IPS DF 4.7 (cell line): ENCODE data around the gene CFAP54.
"Not testable (repeated sequence)": the region's sequence is repeated elsewhere in the genome, so short reads cannot be mapped to it uniquely, and the experiment has no call there.

Experiments used
- DNase-seq: peaks from one replicate; pipeline ENCODE4 v3.0.0-alpha.2; 2013; ENCODE audit warnings: low spot score; ENCODE audit errors: extremely low read depth

CFAP54 gene

GRCh38 chr12:96729466-96729865, 240.1 kb downstream of the CFAP54 start:
- not testable (repeated sequence) for DNase-seq

- no peak for DNase-seq
Measured at GRCh38 chr12:96729886-96730285, 240.5 kb downstream of the CFAP54 start.

- DNase-seq = no peak
Measured at GRCh38 chr12:96743606-96744005, 254.2 kb downstream of the CFAP54 start.

GRCh38 chr12:96749999-96750398, 260.6 kb downstream of the CFAP54 start:
- DNase-seq = peak; percentile 16

- no peak for DNase-seq
Measured at GRCh38 chr12:96751626-96752025, 262.2 kb downstream of the CFAP54 start.

- no peak for DNase-seq
Measured at GRCh38 chr12:96752211-96752610, 262.8 kb downstream of the CFAP54 start.

- DNase-seq = no peak
Measured at GRCh38 chr12:96766232-96766631, 276.9 kb downstream of the CFAP54 start.

GRCh38 chr12:96769400-96769799, 280.0 kb downstream of the CFAP54 start:
- no peak for DNase-seq

GRCh38 chr12:96770219-96771102, 281.1 kb downstream of the CFAP54 start:
- DNase-seq = no peak

GRCh38 chr12:96773031-96773430, 283.7 kb downstream of the CFAP54 start:
- DNase-seq = no peak

- DNase-seq = no peak
Measured at GRCh38 chr12:96774496-96775256, 285.3 kb downstream of the CFAP54 start.

- no peak for DNase-seq
Measured at GRCh38 chr12:96776908-96777307, 287.5 kb downstream of the CFAP54 start.

GRCh38 chr12:96780330-96780729, 291.0 kb downstream of the CFAP54 start:
- DNase-seq = no peak

- no peak for DNase-seq
Measured at GRCh38 chr12:96786791-96787190, 297.4 kb downstream of the CFAP54 start.

GRCh38 chr12:96803969-96804368, 314.6 kb downstream of the CFAP54 start:
- no peak for DNase-seq

GRCh38 chr12:96806272-96806671, 316.9 kb downstream of the CFAP54 start:
- no peak for DNase-seq

GRCh38 chr12:96807741-96808140, 318.4 kb downstream of the CFAP54 start:
- DNase-seq = no peak

GRCh38 chr12:96808587-96808986, 319.2 kb downstream of the CFAP54 start:
- DNase-seq = no peak

GRCh38 chr12:96809522-96809921, 320.1 kb downstream of the CFAP54 start:
- no peak for DNase-seq

- no peak for DNase-seq
Measured at GRCh38 chr12:96810057-96810456, 320.7 kb downstream of the CFAP54 start.

- DNase-seq = no peak
Measured at GRCh38 chr12:96810477-96810876, 321.1 kb downstream of the CFAP54 start.

GRCh38 chr12:96811083-96811482, 321.7 kb downstream of the CFAP54 start:
- no peak for DNase-seq
